Measurements from ENCODE around the gene RIC8B. TPM values are rescaled to one million over a fixed set of nuclear protein-coding genes. Genes with fewer than 3 reads are reported as not detected.

The RIC8B gene
- polyA plus RNA-seq, 1 donor (not counting 4 experiments of a cell fraction or from before 2014, with no cell fraction given), result 6.8 TPM

DNA sequence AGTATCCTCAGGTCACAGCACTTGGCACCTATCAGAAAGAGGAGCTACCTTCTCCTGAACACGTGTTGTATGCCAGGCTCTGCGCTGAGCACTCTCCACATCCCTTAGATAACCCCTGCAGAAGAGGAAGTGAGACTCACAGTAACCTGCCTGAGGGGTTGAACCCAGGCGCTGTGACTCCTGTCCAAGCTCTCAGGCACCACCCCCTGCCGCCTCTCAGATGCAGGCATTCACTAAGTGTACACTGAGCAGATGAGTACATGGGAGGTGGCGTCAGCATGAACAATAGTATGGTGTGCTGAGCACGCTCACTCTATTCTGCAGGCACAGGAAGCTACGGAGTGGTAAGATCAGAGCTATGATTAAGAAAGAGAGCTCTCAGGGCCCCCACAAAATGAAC, 21.0 kb upstream of the RIC8B start:
- Histone ChIP-seq H4K20me1 (ENCODE audit: control insufficient read depth, extremely low read depth, insufficient read depth, low read length) (no peaks in the 10 kb centered on the region), H3K36me3 (ENCODE audit: control insufficient read depth in 2 of 2, extremely low read depth in 1 of 2, insufficient read depth in 2 of 2, low read length in 2 of 2) (no peaks in the 10 kb centered on the region), H3K4me3 (ENCODE audit: control insufficient read depth in 2 of 3, extremely low read depth in 1 of 3, insufficient read depth in 2 of 3, low read depth in 1 of 3, low read length in 3 of 3) (no peak overlapping the region), H3K9me3 (ENCODE audit: control insufficient read depth, low read depth, low read length) (no peaks in the 10 kb centered on the region), H3K27me3 (ENCODE audit: control insufficient read depth, extremely low read depth, insufficient read depth, low read length) (no peaks in the 10 kb centered on the region), H3K9me1 (ENCODE audit: control insufficient read depth, extremely low read depth, insufficient read depth, low read length) (no peaks in the 10 kb centered on the region), H3K79me2 (ENCODE audit: control insufficient read depth, insufficient read depth, low read length) (no peaks in the 10 kb centered on the region), H2AFZ (ENCODE audit: control insufficient read depth, low read length) (no peak overlapping the region), H3K4me2 (ENCODE audit: control insufficient read depth, extremely low read depth, insufficient read depth, low read depth, low read length) (no peak overlapping the region), H3K9ac (ENCODE audit: control insufficient read depth, extremely low read depth, insufficient read depth, low read length) (no peak overlapping the region), H3K27ac (ENCODE audit: control insufficient read depth, insufficient read depth, low read length) (no peak overlapping the region), H3K4me1 (ENCODE audit: control insufficient read depth, extremely low read depth, insufficient read depth, low read length) (no peaks in the 10 kb centered on the region)
- dilution Hi-C loops (cut with MboI; ENCODE audit: extremely low pct_ligation_motif_present, low sequenced_read_pairs), result no loop called here
- FAIRE-seq (no peak), DNase-seq (ENCODE audit: low read depth, low spot score) (no peak)
- TF ChIP-seq CTCF (optimal IDR thresholded peaks at IDR 0.05 in 1 of 3, IDR thresholded peaks at IDR 0.05 in 1 of 3, conservative IDR thresholded peaks at IDR 0.05 in 1 of 3; ENCODE audit: extremely low read depth in 1 of 3, insufficient read depth in 2 of 3, low read length in 3 of 3), result no peak
- no peak for TF ChIP-seq EZH2 (IDR thresholded peaks at IDR 0.05; ENCODE audit: low read length)

GRCh38 chr12:106754331-106754730, 20.2 kb upstream of the RIC8B start:
- no peaks in the 10 kb centered on the region for H3K9me3 ChIP-seq (ENCODE audit: control insufficient read depth, low read depth, low read length)
- no peak overlapping the region for H3K27ac ChIP-seq (ENCODE audit: control insufficient read depth, insufficient read depth, low read length)
- H3K4me1 ChIP-seq (ENCODE audit: control insufficient read depth, extremely low read depth, insufficient read depth, low read length), result no peaks in the 10 kb centered on the region
- no peak overlapping the region for H3K4me2 ChIP-seq (ENCODE audit: control insufficient read depth, extremely low read depth, insufficient read depth, low read depth, low read length)
- H3K9ac ChIP-seq (ENCODE audit: control insufficient read depth, extremely low read depth, insufficient read depth, low read length), result no peak overlapping the region
- DNase-seq (ENCODE audit: low read depth, low spot score), result no peak
- no peak overlapping the region for H2AFZ ChIP-seq (ENCODE audit: control insufficient read depth, low read length)
- TF ChIP-seq CTCF (optimal IDR thresholded peaks at IDR 0.05 in 1 of 3, IDR thresholded peaks at IDR 0.05 in 1 of 3, conservative IDR thresholded peaks at IDR 0.05 in 1 of 3; ENCODE audit: extremely low read depth in 1 of 3, insufficient read depth in 2 of 3, low read length in 3 of 3) (no peak), EZH2 (IDR thresholded peaks at IDR 0.05; ENCODE audit: low read length) (no peak)
- no peak for FAIRE-seq
- no peaks in the 10 kb centered on the region for H4K20me1 ChIP-seq (ENCODE audit: control insufficient read depth, extremely low read depth, insufficient read depth, low read length)
- H3K79me2 ChIP-seq (ENCODE audit: control insufficient read depth, insufficient read depth, low read length), result no peaks in the 10 kb centered on the region
- H3K9me1 ChIP-seq (ENCODE audit: control insufficient read depth, extremely low read depth, insufficient read depth, low read length), result no peaks in the 10 kb centered on the region
- no peak overlapping the region for H3K4me3 ChIP-seq (ENCODE audit: control insufficient read depth in 2 of 3, extremely low read depth in 1 of 3, insufficient read depth in 2 of 3, low read depth in 1 of 3, low read length in 3 of 3)
- no peaks in the 10 kb centered on the region for H3K36me3 ChIP-seq (ENCODE audit: control insufficient read depth in 2 of 2, extremely low read depth in 1 of 2, insufficient read depth in 2 of 2, low read length in 2 of 2)
- dilution Hi-C loops (cut with MboI; ENCODE audit: extremely low pct_ligation_motif_present, low sequenced_read_pairs), result no loop called here
- no peaks in the 10 kb centered on the region for H3K27me3 ChIP-seq (ENCODE audit: control insufficient read depth, extremely low read depth, insufficient read depth, low read length)

Data from keratinocyte (primary cell).